ENCODE data around the gene TMEM52.
"Not testable (repeated sequence)": the region's sequence is repeated elsewhere in the genome, so short reads cannot be mapped to it uniquely, and the experiment has no call there.

TMEM52 gene

DNA sequence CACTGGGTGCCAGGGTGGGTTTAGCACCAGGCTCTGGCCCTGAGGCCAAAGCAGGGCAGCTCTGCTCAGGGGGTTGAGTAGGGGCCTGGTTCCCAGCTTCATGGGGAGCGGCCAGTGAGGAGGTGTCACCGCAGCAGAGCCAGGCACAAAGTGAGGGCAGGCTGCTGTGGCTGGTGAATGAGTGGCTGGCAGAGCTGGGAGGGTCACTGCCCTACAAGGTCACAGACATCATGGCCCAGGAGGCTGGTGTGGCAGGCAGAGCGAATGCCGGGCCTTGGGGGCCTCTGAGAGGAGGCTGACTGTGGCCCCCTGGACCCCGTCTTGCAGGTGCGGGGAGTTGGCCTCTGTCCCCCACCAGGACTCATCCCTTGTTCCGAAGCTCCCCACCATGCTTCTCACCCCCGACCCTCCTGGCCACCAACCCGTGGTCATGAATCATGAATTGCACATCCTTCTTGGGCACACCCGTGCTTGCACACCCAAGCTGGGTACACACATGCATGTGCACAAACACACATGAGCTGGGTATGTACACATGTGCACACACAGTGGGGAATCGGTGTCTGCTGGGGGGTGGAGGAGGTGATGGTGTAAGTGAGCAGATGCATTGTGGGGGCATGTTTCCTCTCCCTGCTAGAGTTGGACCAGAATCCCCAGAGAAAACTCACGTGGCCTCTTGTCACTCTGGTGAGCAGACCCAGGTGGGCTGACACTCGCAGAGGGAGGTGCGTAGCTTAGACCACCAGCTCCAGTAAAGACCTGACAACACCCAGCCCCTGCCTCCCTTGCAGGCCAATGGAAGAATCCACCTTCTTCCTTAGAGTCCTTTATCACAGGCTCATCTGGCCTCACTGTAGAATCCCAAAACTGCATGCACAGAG lies 23.4 kb downstream of the TMEM52 start:
- no peak overlapping the region for H3K27ac Mint-ChIP-seq
- peaks cover 39% of the 10 kb centered on the region for H3K4me1 Mint-ChIP-seq
- no peaks in the 10 kb centered on the region for H3K36me3 Mint-ChIP-seq
- H3K4me3 Mint-ChIP-seq = no peak overlapping the region
- H3K9me3 Mint-ChIP-seq = no peaks in the 10 kb centered on the region
- no peaks in the 10 kb centered on the region for H3K27me3 Mint-ChIP-seq

GRCh38 chr1:1895060-1895418 lies 24.0 kb downstream of the TMEM52 start:
- H3K27ac Mint-ChIP-seq = no peak overlapping the region
- peak overlapping the region; percentile 15 for H3K4me3 Mint-ChIP-seq
- H3K4me1 Mint-ChIP-seq = peaks cover 39% of the 10 kb centered on the region
- no peaks in the 10 kb centered on the region for H3K27me3 Mint-ChIP-seq
- H3K9me3 Mint-ChIP-seq = no peaks in the 10 kb centered on the region
- H3K36me3 Mint-ChIP-seq = no peaks in the 10 kb centered on the region

- no peaks in the 10 kb centered on the region for H3K27me3 Mint-ChIP-seq
- peak overlapping the region; percentile 30 for H3K27ac Mint-ChIP-seq
- H3K9me3 Mint-ChIP-seq = no peaks in the 10 kb centered on the region
- H3K36me3 Mint-ChIP-seq = no peaks in the 10 kb centered on the region
- H3K4me1 Mint-ChIP-seq = peaks cover 39% of the 10 kb centered on the region
- peak overlapping the region; percentile 33 for H3K4me3 Mint-ChIP-seq
These were observed 24.6 kb downstream of the TMEM52 start for GRCh38 chr1:1894354-1895059.

GRCh38 chr1:1893997-1894353 lies 25.1 kb downstream of the TMEM52 start:
- H3K27me3 Mint-ChIP-seq = no peaks in the 10 kb centered on the region
- H3K36me3 Mint-ChIP-seq = peaks cover 2% of the 10 kb centered on the region
- H3K27ac Mint-ChIP-seq = no peak overlapping the region
- no peaks in the 10 kb centered on the region for H3K9me3 Mint-ChIP-seq
- peaks cover 43% of the 10 kb centered on the region for H3K4me1 Mint-ChIP-seq
- H3K4me3 Mint-ChIP-seq = no peak overlapping the region

DNA sequence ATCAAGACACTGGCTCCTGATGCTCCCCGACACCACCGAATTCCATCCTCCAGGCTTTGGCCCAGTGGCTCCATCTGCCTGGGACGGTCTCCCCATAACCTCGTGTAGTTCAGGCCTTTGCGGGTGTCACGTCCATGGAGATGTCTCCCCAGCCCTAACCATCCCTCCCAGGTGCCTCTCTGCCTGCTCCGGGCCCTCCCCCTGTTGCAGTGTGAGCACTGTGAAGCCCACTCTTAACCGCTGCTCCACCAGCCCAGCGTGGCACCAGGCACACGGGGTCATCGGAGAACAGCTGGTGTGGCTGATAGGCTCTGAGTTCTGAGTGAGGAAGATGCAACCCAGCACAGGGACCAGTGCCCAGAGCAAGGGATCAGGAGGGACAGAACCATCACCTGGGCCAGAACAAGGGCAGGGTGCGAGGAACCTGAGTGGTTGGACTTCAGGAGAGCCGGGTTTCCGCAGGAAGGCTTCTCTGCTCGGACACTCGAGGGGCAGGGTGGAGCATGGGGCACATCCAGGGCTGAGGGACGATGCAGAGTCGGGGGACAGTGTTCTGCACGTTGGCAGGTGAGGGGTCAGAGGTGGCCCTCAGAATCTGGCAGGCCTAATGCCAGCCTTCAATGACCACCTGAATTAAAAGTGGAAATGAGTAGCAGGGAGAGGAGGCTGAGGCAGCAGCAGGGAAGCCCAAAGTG lies 25.6 kb downstream of the TMEM52 start:
- H3K9me3 Mint-ChIP-seq = no peaks in the 10 kb centered on the region
- H3K4me3 Mint-ChIP-seq = peak overlapping the region; percentile 52
- H3K4me1 Mint-ChIP-seq = peaks cover 48% of the 10 kb centered on the region
- H3K27me3 Mint-ChIP-seq = no peaks in the 10 kb centered on the region
- H3K27ac Mint-ChIP-seq = peak overlapping the region; percentile 81
- H3K36me3 Mint-ChIP-seq = peaks cover 5% of the 10 kb centered on the region

DNA sequence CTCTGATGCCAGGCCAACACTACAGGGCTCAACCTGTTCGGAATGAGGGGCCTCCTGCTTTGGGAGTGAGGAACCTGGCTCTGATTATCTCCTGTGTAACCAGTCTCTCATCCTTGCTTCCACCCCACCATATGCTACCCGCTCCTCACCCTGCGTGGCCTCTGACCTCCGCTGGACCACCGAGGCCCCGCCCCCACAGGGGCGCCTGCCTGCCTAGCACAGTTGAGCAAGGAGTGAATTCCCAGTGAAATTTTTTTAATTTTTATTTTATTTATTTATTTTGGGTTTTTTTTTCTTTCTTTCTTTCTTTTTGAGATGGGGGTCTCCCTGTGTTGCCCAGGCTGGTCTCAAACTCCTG lies 26.3 kb downstream of the TMEM52 start:
- Mint-ChIP-seq H3K27ac (peak overlapping the region; percentile 95), H3K9me3 (no peaks in the 10 kb centered on the region), H3K36me3 (peaks cover 7% of the 10 kb centered on the region), H3K4me1 (peaks cover 55% of the 10 kb centered on the region), H3K27me3 (no peaks in the 10 kb centered on the region), H3K4me3 (peak overlapping the region; percentile 88)

DNA sequence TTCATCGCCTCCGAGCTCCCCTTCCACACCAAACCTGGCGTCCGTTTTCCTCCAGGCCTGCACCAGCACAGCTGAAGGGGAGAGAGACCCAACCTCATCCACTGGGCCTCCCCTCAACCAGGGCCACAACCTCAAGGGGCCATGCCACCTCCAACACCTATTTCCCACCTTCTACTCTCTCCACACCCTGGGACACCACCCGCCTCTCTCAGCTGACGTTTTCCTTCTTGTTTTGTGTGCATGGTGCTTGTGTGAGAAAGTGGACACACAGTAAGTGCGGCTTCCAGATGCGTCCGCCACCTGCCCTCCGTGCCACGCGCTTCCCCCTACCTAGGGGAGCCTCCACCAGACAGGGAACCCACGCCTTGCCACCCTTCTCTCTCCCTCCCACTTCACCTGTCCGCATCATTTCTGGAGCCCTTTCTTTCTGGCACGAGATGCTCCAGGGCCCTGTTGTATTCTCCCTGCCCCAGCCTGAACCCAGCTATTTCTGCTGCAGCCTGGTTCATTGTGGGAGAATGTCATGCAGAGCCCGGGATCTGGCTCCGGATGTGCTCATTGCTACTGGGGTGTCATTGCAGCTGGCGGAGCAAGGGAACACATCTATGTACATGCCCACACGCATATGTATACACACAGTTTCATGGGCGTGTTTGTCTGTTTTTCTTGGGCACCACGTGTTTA lies 26.9 kb downstream of the TMEM52 start:
- Mint-ChIP-seq H3K4me1 (peaks cover 59% of the 10 kb centered on the region), H3K4me3 (peak overlapping the region; percentile 88), H3K27me3 (no peaks in the 10 kb centered on the region), H3K27ac (peak overlapping the region; percentile 95), H3K36me3 (peaks cover 7% of the 10 kb centered on the region), H3K9me3 (no peaks in the 10 kb centered on the region)

DNA sequence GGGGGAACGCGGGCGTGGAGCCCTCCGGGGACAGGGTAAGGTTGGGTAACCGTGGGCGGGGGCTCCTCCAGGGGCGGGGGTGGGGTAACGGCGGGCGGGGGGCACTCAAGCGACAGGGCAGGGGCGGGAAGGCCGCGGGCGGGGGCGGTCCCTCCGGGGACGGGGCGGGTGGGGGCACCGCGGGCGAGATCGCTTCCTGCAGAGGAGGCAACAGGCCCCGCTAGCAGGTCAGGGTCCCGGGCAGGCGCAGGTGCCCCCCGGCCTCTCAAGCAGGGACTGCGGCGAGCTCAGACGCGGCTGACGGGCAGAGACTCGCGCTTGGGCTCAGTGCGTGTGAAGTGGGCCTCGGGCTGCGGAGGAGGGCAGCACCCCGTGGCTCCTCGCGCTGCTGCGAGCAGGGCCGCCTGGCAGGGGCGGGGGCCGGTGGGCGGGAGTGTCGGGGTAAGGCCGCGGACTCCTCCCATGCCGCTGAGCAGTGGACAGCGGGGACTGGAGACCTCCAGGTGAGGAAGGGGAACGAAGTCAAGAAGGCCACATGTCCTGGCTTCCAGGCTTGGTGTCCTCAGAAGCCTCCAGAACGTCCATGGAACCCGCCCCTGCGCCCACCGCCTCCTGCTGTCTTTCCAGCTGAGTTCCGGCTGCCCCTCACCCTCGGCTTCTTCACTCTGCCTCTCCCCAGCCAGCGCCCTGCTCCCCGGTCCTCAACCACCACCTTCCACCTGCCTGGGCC lies 27.6 kb downstream of the TMEM52 start:
- Mint-ChIP-seq H3K9me3 (no peaks in the 10 kb centered on the region), H3K27ac (peak overlapping the region; percentile 95), H3K27me3 (no peaks in the 10 kb centered on the region), H3K4me3 (peak overlapping the region; percentile 88), H3K4me1 (peaks cover 65% of the 10 kb centered on the region), H3K36me3 (peaks cover 7% of the 10 kb centered on the region)

DNA sequence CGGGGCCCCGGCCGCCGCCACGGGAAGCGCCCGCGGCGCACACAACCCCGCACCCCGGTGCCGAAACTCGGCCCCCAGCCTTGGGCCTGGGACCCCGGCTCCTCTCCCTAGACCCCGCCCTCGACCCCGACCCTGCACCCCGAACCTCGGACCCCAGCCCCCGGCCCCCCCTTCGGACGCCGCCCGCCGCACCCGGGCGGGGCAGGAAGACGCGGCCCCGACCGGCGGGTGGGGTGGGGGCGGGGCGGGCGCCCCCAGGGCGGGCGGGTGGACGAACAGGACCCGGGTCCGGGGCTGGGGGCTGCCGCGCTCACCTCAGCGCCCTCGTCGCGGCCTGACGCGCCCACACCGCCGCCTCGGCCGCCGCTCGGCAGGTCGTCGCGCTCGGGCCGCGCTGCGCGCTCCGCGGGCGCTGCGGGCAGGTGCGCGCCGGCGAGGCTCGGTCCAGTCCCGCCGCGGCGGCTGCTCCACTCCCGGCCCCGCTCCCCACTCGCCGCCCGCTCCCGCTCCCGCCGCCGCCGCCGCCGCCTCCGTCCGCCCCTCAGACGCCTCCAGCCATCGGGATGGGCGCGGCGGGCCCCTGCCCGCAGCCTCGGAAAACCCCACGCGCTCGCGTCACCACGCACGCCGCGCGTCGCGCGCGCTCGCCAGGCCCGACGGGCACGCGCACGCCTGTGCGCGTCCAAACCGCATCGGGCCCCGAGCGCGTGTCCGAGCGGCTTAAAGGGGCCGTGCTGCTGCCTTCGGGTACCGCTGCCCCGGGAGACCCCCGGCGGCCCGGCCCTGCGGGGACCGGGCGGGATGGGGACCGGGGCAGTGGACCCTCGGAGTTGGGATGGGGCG lies 28.4 kb downstream of the TMEM52 start, which contains the start of gene GNB1:
TSS of gene GNB1 (minus strand) at position 582 of the 843 bp plus-strand sequence. CDS start 65,634 bp downstream, outside the sequence.
- peak within 1 kb of the TSS; percentile 90 for H3K4me3 Mint-ChIP-seq

GRCh38 chr1:1889847-1890505 lies 29.1 kb downstream of the TMEM52 start:
- H3K27me3 Mint-ChIP-seq = no peaks in the 10 kb centered on the region
- peaks cover 61% of the 10 kb centered on the region for H3K4me1 Mint-ChIP-seq
- peaks cover 8% of the 10 kb centered on the region for H3K36me3 Mint-ChIP-seq
- peak overlapping the region; percentile 90 for H3K4me3 Mint-ChIP-seq
- H3K9me3 Mint-ChIP-seq = no peaks in the 10 kb centered on the region
- peak overlapping the region; percentile 76 for H3K27ac Mint-ChIP-seq

More for the DNA sequence above, 28.4 kb downstream of the TMEM52 start, which contains the start of gene GNB1:
- Mint-ChIP-seq H3K9me3 (no peaks in the 10 kb centered on the region), H3K27ac (peak within 1 kb of the TSS; percentile 95), H3K36me3 (peaks cover 8% of the 10 kb centered on the region), H3K27me3 (no peaks in the 10 kb centered on the region), H3K4me1 (peaks cover 65% of the 10 kb centered on the region)

DNA sequence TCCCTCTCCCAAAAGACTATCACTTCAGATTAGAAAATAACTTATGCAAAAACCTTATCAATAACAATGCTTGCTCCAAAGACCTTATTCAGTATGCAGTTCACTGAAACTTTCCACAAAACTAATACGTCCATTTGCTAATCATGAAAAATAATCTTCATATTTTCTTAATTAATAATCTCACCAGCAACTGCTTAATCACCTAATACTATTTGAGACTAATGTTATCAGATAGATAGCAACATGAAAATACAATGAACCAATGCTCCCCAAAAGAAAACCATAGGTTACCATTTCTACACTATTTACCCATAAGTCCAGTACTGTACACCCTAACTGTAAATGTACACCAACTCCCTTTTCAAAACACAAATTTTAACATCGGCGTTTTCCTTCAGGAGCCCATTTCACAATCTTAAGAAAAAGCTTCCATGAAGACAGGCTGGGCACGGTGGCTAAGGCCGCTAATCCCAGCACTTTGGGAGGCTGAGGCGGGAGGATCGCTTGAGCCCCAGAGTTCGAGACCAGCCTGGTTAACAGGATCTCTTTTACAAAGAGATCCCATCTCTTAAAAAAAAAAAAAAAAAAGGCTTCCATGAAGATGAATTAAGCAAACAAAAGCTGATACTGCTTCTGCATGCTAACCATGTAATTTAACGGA lies 29.9 kb downstream of the TMEM52 start:
- Mint-ChIP-seq H3K4me3 (peak overlapping the region; percentile 90), H3K4me1 (peaks cover 60% of the 10 kb centered on the region), H3K36me3 (peaks cover 8% of the 10 kb centered on the region), H3K27me3 (no peaks in the 10 kb centered on the region), H3K9me3 (no peaks in the 10 kb centered on the region), H3K27ac (peak overlapping the region; percentile 71)

DNA sequence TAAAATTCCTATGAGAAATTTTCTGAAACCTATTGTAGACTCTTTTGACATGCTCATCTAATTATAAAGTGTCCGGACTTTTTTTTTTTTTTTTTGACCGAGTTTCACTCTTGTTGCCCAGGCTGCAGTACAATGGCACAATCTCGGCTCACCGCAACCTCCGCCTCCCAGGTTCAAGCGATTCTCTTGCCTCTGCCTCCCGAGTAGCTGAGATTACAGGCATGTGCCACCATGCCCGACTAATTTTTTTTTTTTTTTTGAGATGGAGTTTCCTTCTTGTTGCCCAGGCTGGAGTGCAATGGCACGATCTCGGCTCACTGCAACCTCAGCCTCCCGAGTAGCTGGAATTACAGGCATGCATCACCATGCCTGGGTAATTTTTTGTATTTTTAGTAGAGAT lies 35.2 kb downstream of the TMEM52 start:
- not testable (repeated sequence) for H3K27ac Mint-ChIP-seq, H3K36me3 Mint-ChIP-seq

DNA sequence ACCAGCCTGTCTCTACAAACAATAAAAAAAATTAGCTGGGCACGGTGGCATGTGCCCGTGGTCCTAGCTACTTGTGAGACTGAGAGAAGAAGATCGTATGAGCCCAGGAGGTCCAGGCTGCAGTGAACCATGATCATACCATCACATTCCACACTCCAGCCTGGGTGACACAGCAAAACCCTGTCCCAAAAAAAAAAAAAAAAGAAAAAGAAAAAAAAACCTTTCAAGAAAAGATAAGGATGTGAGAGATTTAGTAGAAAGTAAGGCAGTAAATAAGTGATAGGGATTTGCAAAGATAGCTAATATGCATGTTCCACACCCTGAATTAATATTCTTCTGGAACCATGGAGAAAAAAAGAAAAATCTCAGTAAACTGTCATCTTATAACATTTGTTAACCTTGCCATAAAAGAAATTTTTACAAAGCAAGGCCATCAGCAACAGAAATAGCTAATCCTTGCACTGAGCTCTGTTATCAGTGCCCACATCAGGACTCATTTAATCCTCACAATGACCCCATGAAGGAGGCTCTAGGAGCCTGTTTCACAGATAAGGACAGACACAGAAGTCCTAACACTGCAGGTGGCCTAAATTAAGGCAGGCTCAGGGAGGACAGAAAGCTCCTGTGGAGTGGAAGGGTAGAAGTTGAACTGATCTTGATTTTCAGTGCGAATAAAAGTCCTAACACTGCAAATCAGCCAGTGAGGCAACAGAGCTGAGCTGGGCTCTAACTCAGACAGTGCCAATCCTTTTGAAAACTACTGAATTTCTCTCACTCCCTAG lies 35.8 kb downstream of the TMEM52 start:
- Mint-ChIP-seq H3K27ac (peak overlapping the region; percentile 74), H3K9me3 (no peaks in the 10 kb centered on the region), H3K4me1 (peaks cover 77% of the 10 kb centered on the region), H3K27me3 (no peaks in the 10 kb centered on the region), H3K36me3 (peaks cover 4% of the 10 kb centered on the region), H3K4me3 (peak overlapping the region; percentile 42)

More for the DNA sequence above, 35.2 kb downstream of the TMEM52 start:
- H3K4me3 Mint-ChIP-seq, H3K27me3 Mint-ChIP-seq, H3K9me3 Mint-ChIP-seq: not testable (repeated sequence)
- H3K4me1 Mint-ChIP-seq = peaks cover 77% of the 10 kb centered on the region
